IPS DF 4.7 (cell line): ENCODE measurements around the gene MEGF8.
"Not testable (repeated sequence)": the region's sequence is repeated elsewhere in the genome, so short reads cannot be mapped to it uniquely, and the experiment has no call there.

Experiments used
- DNase-seq: peaks from one replicate; pipeline ENCODE4 v3.0.0-alpha.2; 2013; ENCODE audit warnings: low spot score; ENCODE audit errors: extremely low read depth

The MEGF8 gene

DNA sequence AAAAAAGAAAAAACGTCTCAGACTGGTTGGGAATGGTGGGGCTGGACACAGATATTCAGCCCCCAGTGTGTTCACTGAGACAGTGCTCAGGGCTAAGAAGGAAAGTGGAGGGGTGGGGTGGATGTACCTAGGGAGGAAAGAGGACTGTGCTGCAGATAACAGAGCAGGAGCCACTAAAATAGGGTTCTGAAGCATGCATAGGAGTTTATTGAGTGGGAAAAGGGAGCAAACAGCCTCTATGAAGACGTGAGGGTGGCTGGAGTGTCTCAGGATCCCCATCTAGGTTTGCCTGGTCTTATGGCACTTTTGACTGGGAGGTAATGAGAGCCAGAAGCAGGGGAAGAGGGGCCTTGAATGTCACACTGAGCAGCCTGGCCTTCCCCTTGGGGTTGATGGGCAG lies 3.4 kb downstream of the MEGF8 start:
- no peak for DNase-seq

DNA sequence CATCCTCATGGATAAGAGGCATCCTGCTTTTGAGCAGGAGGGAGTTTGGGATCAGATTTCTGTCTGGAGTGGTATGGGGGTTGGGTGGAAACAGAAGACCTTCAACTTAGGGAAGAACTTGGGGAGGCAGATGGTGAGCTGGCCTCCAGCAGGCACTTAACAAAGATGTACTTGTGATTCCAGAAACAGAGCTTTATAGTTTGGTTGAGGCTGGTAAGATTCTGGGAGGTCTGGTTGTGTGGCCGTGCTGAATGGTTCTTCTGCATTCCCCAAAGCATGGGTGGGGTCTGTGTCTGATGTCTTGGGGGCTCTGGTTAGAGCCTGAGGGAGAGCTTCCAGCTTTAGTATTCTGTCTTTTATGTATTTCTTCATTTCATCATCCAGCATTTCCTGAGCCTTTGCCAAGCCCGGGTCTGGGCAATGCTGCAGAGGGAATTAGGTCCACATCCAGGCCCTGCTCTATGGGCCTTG lies 4.8 kb downstream of the MEGF8 start:
- DNase-seq: no peak

DNA sequence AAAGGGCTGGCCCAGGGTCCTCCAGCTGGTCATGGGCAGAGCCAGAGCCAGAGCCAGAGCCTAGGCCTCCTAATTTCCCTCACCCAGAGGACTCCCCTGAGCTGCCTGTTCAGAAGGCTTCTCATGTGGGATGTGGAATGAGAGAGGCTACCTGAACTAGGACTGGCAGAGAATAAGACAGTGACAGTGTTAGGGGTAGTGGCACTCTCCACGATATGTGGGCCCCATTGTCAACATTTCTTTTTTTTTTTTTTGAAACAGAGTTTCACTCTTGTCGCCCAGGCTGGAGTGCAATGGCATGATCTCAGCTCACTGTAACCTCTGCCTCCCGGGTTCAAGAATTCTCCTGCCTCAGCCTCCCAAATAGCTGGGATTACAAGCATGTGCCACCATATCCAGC lies 5.9 kb downstream of the MEGF8 start:
- not testable (repeated sequence) for DNase-seq

DNA sequence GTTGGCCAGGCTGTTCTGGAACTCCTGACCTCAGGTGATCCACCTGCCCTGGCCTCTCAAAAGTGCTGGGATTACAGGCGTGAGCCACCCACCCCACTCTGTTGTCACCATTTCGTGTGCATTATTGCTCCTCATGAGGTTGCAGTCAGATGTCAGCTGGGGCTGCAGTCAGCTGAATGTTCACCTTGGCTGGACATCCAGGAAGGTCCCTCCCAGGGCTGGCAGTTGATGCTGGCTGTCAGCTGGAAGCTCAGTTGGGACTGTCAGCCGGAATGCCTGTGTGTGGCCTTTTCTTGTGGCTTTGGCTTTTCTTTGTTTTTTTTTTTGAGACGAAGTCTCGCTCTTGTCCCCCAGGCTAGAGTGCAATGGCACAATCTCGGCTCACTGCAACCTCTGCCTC lies 6.6 kb downstream of the MEGF8 start:
- no peak for DNase-seq

DNA sequence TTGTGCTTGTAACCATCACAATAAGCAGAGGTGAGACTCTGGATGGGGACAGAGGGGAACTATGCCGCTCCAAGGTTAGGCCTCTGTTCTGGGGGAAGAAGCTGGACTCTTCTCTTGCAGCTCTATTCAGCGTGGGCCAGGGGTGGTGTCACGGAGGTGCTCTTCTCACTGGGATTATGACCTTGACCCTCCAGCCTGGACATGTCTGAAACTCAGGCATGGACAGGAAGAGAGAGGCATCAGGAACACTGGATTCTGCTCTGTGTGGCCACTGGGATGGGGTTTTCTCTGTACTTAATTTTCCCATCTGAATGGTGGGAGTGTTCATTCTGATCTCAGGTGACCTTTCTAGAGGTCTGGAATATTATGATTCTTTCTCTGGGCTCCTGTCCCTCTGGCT lies 7.6 kb downstream of the MEGF8 start:
- no peak for DNase-seq

DNA sequence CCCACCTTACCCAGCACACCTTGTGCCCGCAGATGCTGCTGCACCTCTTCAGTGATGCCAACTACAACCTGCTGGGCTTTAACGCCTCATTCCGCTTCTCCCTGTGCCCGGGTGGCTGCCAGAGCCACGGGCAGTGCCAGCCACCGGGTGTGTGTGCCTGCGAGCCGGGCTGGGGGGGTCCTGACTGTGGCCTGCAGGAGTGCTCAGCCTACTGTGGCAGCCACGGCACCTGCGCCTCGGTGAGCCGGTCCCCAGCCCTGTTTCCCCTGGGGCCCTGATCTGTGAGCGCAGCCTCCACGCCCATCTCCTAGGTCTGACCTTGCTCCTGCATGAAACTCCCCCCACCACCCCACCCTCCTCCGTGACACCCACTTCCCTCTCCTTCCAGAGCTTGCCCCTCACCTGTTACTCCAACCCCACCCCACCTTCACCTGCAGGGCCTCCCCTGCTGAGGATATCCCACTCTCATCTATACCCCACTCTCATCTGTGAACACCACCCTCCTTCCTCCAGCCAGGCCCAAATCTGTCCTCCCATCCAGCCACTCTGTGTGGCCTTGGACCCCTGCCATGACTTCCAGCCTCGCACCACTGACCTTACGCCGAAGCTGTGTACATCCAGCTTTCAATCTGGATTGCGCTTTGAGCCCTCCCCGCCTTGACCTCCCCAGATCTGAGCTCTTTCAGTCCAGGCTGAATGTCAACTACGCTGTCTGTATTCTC lies 8.7 kb downstream of the MEGF8 start:
- no peak for DNase-seq

DNA sequence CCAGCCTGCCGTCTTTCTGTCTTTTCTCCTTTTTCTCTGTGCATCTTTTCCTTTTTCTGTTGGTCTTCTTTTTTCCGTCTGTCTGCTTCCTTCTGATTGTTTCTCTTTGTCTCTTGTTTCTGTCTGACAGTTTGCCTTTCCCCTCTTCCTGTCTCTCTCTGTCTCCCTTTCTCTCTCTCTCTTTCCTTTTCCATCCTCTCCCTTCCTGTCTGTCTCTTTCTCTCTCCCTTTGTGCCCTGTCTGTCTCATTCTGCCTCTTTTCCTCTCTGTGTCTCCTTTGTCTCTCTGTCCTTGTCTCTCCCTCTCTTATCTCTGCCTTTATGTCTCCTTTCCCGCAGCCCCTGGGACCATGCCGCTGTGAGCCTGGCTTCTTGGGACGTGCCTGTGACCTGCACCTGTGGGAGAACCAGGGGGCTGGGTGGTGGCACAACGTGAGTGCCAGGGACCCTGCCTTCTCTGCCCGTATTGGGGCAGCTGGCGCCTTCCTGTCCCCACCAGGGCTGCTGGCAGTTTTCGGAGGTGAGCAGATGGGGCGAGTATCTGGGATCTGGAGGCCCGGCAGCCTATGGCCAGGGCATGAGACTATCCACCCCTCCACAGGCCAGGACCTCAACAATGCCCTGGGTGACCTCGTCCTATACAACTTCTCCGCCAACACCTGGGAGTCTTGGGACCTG lies 9.4 kb downstream of the MEGF8 start:
- DNase-seq: no peak

DNA sequence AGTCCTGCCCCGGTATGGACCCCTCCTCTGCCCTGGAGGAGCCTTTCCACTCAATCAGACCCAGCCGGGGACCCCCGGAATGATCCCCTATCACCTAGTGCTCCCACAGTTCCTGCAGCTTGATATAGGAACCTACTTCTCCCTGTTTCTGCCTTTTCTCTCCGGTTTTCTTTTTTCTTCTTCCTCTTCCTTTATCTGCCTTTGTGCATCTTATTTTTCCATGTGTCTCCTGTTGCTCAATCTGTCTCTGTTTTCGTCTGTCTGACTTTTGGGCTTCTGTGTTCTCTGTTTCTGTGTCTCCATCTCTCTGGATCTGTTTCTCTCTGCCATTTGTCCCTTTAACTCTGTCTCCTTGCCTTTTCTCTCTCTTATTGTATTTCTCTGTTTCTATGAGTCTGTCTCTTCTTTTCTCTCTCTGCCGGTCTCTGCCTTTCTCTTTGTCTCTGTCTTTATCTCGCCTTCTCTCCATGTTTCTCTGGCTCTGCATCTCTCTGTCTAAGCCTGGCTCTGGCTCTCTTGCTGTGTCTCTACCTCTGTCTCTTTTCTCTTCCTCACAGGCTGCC lies 10.0 kb downstream of the MEGF8 start:
- DNase-seq: no peak

DNA sequence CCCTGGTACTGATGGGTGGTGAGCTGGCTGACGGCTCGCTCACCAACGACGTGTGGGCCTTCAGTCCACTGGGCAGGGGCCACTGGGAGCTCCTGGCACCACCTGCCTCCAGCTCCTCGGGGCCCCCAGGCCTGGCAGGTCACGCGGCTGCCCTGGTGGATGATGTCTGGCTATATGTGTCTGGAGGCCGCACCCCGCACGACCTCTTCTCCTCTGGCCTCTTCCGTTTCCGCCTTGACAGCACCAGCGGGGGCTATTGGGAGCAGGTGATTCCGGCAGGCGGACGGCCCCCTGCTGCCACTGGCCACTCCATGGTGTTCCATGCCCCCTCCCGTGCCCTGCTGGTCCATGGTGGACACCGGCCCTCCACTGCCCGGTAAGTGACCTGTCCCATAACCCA lies 10.5 kb downstream of the MEGF8 start:
- DNase-seq: no peak

DNA sequence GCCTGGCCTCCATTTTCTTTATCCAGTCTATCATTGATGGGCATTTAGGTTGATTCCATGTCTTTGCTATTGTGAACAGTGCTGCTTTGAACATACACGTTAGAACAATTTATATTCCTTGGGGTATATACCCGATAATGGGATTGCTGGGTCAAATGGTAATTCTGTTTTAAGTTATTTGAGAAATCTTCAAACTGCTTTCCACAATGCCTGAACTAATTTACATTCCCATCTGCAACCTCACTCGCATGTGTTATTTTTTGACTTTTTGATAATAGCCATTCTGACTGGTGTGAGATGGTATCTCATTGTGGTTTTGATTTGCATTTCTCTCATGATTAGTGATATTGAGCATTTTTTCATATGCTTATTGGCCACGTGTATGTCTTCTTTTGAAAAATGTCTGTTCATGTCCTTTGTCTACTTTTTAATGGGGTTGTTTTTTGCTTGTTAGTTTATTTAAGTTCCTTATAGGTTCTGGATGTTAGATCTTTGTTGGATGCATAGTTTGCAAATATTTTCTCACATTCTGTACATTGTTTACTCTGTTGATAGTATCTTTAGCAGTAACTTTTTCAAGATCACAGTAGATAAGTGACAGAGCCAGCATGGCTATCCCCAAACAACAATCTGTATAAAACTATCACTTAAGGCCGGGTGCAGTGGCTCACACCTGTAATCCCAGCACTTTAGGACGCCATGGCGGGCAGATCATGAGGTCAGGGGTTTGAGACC lies 13.9 kb downstream of the MEGF8 start:
- DNase-seq: not testable (repeated sequence)

DNA sequence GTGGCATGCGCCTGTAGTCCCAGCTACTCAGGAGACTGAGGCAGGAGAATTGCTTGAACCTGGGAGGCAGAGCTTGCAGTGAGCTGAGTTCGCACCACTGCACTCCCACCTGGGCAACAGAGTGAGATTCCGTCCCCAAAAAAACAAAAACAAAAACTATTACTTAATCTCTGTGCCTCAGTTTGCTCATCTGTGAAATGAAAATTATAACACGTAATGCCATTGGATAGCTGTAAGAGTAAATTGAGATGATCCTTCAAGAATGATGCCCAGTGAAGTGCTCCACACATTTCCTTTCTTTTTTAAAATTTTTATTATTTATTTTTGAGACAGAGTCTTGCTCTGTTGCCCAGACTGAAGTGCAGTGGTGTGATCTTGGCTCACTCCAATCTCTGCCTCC lies 14.5 kb downstream of the MEGF8 start:
- not testable (repeated sequence) for DNase-seq

DNA sequence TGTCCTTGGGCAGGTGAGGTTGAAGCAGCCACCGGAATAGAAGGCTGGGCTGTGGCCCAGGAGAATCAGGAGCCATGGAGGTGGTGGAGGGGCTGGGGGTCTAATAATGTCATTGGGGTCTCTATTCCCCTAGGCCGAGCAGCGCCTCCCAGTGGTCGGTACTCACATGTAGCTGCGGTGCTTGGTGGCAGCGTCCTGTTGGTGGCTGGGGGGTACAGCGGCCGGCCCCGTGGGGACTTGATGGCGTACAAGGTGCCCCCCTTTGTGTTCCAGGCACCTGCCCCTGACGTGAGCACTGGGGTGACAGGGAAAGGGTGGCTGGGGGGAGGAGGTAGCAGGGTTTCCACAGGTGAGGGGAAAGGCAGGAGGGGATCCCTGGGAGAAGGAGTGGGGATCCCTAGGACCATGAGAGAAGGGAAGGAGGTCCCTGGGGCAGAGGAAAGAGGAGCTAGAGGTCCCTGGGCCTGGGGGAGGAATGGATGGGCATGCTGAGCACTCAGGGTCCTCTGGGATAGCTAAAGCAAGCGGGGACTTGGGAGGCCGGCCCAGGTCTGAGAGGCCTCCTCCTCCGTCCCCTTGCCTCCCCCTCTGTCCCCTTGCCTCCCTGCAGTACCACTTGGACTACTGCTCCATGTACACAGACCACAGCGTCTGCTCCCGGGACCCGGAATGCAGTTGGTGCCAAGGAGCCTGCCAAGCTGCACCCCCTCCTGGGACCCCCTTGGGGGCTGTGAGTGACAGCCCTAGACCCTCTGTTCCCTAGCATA lies 18.1 kb downstream of the MEGF8 start:
- no peak for DNase-seq

DNA sequence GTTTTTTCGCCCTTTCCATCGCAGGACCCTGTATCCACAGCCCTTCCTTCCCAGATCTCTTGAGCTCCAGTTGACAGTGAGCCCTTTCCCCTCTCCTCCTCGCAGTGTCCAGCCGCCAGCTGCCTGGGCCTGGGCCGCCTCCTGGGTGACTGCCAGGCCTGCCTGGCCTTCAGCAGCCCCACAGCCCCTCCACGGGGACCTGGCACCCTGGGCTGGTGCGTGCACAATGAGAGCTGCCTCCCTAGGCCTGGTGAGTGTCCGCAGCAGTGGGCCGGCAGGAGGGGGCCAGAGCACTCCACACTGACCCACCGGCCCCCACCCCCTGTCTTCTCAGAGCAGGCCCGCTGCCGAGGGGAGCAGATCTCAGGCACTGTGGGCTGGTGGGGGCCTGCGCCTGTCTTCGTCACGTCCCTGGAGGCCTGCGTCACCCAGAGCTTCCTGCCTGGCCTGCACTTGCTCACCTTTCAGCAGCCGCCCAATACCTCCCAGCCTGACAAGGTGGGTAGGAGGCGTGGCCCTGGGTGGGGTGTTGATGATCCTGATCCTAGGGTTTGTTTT lies 19.0 kb downstream of the MEGF8 start:
- DNase-seq: no peak

DNA sequence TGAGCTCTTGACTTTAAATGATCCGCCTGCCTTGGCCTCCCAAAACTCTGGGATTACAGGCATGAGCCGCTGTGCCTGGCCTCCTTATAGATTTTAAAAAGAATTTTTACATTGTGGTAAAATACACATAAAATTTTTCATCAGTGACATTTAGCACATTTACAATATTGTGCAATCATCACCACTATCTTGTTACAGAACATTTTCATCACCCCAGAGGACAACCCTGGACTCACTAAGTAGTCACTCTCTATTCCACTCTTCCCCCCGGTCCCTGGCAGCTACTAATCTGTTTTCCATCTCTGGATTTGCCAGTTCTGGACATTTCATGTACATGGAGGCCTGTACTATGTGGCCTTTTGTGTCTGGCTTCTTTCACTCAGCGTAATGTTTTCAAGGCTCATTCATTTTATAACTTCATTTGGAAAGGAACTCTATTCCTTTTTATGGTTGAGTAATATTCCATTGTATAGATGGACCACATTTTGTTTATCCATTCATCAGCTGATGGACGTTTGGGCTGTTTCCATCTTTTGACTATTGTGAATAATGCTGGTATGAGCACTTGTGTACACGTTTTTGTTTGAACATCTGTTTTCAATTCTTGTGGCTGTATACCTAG lies 19.9 kb downstream of the MEGF8 start:
- no peak for DNase-seq

DNA sequence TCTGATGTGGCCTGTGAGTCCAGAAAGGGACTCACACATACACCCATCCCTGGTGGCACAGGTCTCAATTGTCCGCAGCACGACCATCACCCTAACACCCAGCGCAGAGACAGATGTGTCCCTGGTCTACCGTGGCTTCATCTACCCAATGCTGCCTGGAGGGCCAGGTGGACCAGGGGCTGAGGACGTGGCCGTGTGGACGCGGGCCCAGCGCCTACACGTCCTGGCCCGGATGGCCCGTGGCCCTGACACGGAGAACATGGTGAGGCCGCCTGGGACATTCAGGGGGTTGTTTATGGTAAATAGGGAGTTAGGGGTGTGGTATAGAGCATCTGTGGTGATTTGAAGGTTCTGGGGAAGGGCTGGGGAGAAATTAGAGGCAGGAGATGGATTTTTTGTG lies 22.8 kb downstream of the MEGF8 start:
- DNase-seq: no peak

DNA sequence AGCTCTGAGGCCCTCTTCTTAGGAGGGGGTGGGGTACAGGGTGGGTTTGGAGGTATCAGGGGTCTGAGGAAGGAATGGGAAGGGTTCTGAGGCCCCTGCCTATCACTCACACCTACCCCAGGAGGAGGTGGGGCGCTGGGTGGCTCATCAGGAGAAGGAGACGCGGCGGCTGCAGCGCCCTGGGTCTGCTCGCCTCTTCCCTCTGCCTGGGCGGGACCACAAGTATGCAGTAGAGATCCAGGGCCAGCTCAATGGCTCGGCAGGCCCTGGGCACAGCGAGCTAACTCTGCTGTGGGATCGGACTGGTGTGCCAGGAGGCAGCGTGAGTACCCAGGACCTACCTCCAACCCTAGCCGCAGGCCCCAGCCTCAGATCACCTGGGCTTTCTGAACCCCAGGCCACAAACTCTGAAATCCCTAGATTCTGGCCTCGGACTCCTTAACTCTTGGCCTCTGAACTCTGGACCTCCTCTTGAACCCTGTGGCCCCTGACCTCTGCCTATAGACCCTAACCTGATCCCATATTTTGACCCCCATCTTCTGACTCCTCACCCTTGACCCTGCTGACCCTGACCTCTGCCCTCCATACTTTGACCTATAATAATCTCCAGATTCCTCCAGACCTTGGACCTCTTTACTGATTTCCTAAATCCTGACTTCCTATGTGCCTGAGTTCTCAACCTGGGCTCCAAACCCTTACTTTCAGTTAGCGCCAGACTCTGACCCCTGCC lies 24.1 kb downstream of the MEGF8 start:
- DNase-seq: no peak

DNA sequence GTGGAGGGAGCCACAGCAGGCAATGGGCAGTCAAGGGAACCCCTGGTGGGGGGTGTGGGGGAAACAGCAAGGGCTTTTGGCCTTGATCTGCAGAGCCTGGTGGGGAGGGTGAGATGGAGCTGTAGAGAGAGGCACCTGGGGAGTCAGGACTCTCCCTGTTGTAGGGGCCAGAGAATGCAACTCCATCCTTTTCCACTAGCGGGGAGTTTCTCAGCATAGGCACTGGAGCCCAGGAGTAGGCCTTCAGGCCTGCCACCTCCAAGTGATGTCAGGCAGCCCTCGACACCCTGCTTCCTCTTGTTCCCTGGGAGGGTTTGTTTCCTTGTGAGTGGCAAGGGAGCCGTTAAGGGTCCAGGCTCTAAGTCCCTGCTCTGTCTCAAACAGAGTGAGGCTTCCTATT lies 25.0 kb downstream of the MEGF8 start:
- no peak for DNase-seq

DNA sequence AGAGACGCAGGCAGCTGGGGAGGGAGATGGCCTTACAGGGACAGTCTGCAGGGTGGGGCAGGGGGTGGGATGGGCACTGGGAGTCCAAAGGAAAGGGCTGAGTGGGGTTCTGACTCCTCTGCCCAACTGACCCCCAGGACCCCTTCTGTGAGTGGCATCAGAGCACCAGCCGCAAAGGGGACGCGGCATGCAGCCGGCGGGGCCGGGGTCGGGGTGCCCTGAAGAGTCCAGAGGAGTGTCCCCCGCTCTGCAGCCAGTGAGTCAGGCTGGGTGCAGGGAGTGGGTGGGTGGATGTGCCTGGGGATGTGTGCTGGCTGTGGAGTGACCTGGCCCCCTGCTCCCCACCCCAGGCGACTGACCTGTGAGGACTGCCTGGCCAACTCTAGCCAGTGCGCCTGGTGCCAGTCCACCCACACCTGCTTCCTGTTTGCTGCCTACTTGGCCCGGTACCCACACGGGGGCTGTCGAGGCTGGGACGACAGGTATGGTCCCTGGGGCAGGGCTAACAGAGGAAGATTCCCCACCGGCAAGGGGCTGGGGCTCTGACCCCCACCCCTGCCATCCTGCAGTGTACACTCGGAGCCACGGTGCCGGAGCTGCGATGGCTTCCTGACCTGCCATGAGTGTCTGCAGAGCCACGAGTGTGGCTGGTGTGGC lies 25.8 kb downstream of the MEGF8 start:
- DNase-seq: no peak
